GM11168 (cell line): ENCODE measurements around the gene OR5H2.
"Not testable (repeated sequence)": the region's sequence is repeated elsewhere in the genome, so short reads cannot be mapped to it uniquely, and the experiment has no call there.

Experiments used
- in situ Hi-C: fragments of 300-500 bp; cut with MboI; formaldehyde crosslinking; loops from one replicate; pipeline ENCODE4 v1.12.0; 2022; ENCODE audit warnings: low sequenced_read_pairs; ENCODE audit not compliant: unreplicated experiment

The OR5H2 gene

GRCh38 chr3:98282205-98282604, at the start of gene OR5H2:
Gene OR5H2 (plus strand): TSS chr3:98282505. CDS start chr3:98282903, 398 bp downstream.
- in situ Hi-C loops, result no loop called here

GRCh38 chr3:98233468-98233867, 48.8 kb upstream of the OR5H2 start:
- in situ Hi-C loops, result no loop called here

- in situ Hi-C loops, result no loop called here
Measured at GRCh38 chr3:98240131-98240530, 42.2 kb upstream of the OR5H2 start.

GRCh38 chr3:98242155-98242554, 40.1 kb upstream of the OR5H2 start:
- in situ Hi-C loops, result no loop called here

- in situ Hi-C loops, result no loop called here
Measured at GRCh38 chr3:98243843-98244242, 38.5 kb upstream of the OR5H2 start.

GRCh38 chr3:98246142-98246541, 36.2 kb upstream of the OR5H2 start:
- in situ Hi-C loops, result no loop called here

- in situ Hi-C loops, result not testable (repeated sequence)
Measured at GRCh38 chr3:98256026-98256425, 26.3 kb upstream of the OR5H2 start.

DNA sequence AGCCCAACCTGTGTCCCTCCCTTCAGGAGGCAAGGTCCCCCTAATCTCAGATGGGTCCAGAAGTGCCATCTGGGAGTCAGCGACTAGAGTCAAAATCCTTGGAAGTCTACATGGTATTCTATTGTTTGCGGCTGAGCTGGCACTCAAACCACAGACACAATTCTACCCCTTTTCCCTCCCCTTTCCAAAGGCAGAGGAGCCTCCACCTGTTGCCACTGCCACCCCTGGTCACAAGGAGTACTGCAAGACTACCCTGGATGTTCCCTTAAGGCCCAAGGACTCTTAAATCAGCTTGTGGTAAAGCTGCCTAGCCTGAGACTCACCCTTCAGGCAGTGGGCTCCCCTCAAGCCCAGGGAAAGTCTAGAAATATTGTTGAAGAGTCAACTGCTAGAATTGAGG, 22.6 kb upstream of the OR5H2 start:
- in situ Hi-C loops, result no loop called here

DNA sequence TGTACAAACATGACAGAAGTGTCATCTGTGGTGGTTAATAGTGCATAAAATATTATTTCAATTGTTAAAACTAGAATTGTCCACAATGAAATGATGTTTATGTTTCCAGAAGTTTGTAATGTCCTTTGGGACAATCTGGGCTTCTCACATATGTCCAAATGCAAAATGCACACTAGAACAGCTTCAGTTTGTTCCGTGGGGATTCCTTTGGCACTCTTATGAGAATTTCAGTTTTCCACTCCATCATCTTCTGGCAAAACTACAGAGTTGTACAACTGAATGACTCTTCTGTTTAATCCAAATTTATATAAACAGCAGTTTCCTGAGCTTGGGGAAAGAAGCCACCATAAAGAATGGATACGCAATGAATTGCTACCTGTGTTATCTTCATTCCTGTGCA, 20.3 kb upstream of the OR5H2 start:
- in situ Hi-C loops, result no loop called here

GRCh38 chr3:98263944-98264343, 18.4 kb upstream of the OR5H2 start, which contains the start of gene OR5H6:
Gene OR5H6 (plus strand): TSS chr3:98264244. CDS start chr3:98264333, 89 bp downstream.
- in situ Hi-C loops, result no loop called here

GRCh38 chr3:98269846-98270245, 12.5 kb upstream of the OR5H2 start:
- in situ Hi-C loops, result no loop called here

DNA sequence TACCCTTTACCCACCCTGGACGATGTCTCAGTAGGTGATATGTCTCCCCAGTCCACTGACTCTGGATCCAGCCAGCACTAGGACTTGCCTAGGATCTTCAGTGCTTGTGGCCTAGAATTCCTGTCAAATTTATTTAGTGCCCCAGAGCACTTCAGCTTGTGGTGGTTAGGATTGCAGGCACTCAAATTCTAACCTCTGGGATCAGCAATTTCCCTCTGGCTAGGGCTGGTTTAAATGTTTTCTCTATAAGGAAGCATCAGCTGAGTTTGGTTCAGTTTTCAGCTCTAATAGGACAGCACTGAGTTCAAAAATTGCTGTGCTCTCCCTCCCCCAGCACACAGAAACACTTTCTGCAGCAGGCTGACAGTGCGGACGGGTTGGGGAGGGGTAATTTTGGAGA, 10.2 kb upstream of the OR5H2 start:
- in situ Hi-C loops, result no loop called here

GRCh38 chr3:98274914-98275313, 7.4 kb upstream of the OR5H2 start:
- in situ Hi-C loops, result no loop called here

GRCh38 chr3:98290916-98291315, 8.6 kb downstream of the OR5H2 start:
- in situ Hi-C loops, result no loop called here

DNA sequence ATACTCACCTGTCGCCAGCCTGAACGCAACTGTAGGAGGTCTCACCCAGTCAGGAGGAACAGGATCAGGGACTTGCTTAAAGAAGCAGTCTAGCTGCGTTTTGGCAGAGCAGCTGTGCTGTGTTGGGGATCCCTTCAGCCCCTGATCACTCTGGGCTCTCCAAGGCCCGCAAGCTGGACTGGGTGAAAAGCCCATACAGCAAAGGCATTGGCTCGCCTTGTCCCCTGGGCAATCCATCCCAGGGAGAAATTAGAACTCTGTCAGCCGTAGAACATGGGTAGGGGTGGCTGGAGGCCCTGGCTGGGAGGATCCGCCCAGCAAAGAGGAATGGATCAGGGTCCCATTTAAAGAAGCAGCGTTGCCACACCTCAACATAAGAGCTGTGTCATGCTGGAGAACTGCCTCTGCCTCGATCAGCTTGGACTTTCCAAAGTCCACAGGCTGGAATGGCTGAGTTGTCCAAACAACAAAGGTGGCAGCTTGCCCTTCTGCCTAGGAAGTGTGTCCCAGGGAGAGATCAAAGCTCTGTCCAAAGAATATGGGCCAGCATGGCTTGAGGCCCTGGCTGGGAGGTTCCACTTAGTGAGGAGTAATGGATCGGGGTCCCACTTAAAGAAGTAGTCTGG, 9.1 kb downstream of the OR5H2 start:
- in situ Hi-C loops, result no loop called here

GRCh38 chr3:98322101-98322500, 39.8 kb downstream of the OR5H2 start:
- in situ Hi-C loops, result no loop called here

DNA sequence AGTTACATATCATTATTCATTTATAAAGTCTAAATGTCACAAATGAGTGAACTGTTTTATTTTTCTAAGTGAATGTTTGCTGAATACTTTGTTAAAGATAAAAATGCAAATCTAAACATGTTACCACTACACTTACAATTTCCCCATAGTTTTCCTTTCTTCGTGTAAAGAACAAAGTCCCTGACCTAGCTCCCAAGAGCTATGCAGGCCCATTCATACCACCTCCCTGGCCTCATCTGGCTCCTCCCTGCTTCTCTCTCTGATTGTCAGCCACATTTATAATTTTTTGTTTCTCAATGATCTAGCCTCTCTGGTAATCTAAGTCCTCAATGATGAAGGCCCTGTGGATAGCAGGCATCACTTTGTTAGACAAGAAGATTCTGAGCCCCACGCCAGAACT, 40.4 kb downstream of the OR5H2 start:
- in situ Hi-C loops, result no loop called here

DNA sequence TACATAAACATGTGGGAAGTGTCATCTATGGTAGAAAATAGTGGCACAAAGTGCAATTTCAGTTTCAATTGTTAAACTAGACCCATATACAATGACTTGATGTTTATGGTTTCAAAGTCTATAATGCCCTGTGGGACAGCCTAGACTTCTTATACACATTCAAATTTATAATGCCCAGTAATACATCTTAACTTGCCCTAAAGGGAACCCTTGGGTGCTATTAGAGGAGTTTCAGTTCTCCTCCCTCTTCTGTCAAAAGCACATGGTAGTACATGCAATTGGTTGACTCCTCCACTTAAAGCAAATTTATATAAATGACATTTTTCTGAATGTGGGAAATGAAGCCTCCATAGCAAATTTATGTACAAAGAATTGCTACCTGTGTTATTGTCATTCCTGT, 41.1 kb downstream of the OR5H2 start:
- in situ Hi-C loops, result no loop called here

GRCh38 chr3:98325055-98325454, 42.8 kb downstream of the OR5H2 start:
- in situ Hi-C loops, result loop anchor here (25.0 kb wide), 3 partner anchors 138 to 538 kb away; partner anchors contain the start of gene CPOX

DNA sequence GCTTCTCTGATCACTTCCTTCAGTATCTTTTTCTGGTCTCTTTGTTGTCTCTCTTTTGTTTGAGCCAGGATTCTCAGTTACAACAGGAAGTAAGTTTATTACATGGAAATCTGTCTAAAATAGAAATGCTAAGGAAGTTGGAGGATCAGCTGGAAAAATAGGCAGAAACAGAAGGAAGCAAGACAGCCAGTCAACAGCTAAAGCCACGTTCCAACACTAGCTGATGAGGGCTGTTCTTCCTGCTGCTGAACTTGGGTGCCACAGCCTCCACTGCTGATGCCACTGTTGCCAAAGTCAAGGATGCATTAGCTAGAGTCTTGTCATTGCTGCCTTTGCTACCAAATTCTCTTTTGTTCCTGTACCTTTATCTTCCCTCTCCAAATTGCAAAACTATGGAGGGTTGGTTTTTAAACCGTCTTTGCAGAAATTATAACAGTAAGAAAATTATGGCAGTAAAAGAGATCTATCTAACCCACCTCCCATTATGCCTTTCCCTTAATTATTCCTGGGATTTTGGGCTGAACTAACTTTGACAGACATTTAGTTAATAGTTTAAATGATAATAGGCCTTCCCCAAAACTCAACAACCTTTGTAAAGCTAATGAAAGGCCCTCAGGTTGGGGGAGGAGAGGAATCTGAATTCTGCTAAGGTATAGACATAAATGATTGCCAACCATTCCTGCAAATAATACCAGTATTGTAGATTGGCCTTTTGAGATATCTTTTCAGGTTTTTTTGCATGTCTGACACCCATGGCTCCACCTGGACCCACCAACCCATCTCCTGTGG, 44.0 kb downstream of the OR5H2 start:
- in situ Hi-C loops, result loop anchor here (25.0 kb wide), 3 partner anchors 139 to 539 kb away; partner anchors contain the start of gene CPOX

DNA sequence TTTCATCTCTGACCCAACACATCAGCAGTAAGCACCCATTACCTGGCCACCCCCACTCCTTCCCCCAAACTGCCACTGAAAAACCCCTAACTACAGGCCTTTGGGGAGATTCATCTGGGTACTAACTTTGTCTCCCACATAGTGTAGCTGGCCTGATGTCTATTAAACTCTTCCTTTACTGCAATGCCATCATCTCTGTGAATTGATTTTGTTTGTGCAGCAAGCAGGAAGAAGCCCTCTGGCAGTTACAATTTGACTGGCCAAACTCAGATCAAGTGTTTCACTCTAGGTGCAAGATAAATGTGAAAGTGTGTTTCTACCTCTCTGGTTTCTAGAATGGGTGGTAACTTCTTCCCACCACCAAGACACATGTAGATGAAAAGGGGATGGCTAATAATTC, 44.6 kb downstream of the OR5H2 start:
- in situ Hi-C loops, result loop anchor here (25.0 kb wide), 3 partner anchors 140 to 540 kb away; partner anchors contain the start of gene CPOX
